Measurements from ENCODE around the gene LRRC57. TPM values are rescaled to one million over a fixed set of nuclear protein-coding genes. Genes with fewer than 3 reads are reported as not detected.

Gene LRRC57
- total and polyA plus RNA-seq, 2 of the 13 experiments (the other 11 are each of a cell fraction or from before 2014, with no cell fraction given), result 5.8 to 14.8 TPM

DNA sequence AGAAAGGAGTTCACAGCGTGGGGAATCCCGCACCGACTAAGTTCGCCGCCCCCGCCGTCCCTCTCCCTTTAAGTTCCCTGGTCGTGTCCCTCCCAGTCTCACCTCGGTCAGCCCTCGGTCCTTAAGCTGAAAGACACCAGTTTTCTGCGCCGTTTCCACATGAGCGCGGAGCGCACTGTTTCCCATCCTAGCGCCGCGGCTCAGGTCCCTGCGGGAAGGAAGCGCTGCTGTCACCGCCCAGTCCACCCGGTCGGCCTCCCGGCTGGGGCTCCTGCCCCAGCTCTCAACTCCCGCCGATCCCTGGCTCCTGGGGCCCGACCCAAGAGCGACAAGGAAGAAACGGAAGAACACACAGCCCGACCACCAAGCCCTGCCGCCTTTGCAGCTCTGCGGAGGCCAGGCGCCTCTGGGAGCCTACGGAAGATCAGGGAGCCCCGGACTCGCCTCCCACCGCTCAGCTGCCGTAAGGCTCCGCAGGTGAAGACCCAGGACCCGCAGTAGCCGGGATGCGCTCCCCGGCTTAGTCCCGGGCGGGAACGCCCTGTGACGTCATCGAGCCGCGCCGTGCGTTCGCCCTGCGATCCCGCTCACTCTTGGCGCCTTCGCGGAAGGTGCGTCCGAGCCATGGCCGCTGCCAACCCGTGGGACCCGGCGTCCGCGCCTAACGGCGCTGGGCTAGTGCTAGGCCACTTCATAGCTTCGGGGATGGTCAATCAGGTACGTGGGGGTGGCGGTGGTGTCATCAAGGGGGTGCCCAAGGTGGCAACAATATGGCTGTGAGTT lies at the start of gene LRRC57, which contains the start of gene HAUS2 (continued):
- TF ChIP-seq ZNF3 (CRISPR knock-in tag; IDR thresholded peaks at IDR 0.05) (no peak), BCL6 (CRISPR knock-in tag; IDR thresholded peaks at IDR 0.05) (peak; percentile 62), ZNF598 (CRISPR knock-in tag; IDR thresholded peaks at IDR 0.05; ENCODE audit: borderline replicate concordance) (peak; percentile 85; the same call in 1 of the 2 replicates), ZFAT (CRISPR knock-in tag; conservative IDR thresholded peaks at IDR 0.05) (no peak), SOX5 (CRISPR knock-in tag; IDR thresholded peaks at IDR 0.05; ENCODE audit: borderline replicate concordance) (peak; percentile 35; the same call in 1 of the 2 replicates), NFIB (CRISPR knock-in tag; IDR thresholded peaks at IDR 0.05; ENCODE audit: borderline replicate concordance) (no peak), MTA1 (CRISPR knock-in tag; IDR thresholded peaks at IDR 0.05; ENCODE audit: borderline replicate concordance) (no peak), HDAC6 (IDR thresholded peaks at IDR 0.05; ENCODE audit: low read depth, low read length) (no peak), ZNF354B (CRISPR knock-in tag; IDR thresholded peaks at IDR 0.05) (no peak), ZNF660 (CRISPR knock-in tag; IDR thresholded peaks at IDR 0.05; ENCODE audit: borderline replicate concordance, low read depth) (no peak), JARID2 (CRISPR knock-in tag; IDR thresholded peaks at IDR 0.05; ENCODE audit: insufficient replicate concordance) (no peak), POLR2A (IDR thresholded peaks at IDR 0.05; ENCODE audit: insufficient read depth in 1 of 2, low read depth in 2 of 2, low read length in 2 of 2) (peak; percentile 87 to 94), CAMTA2 (CRISPR knock-in tag; IDR thresholded peaks at IDR 0.05; ENCODE audit: borderline replicate concordance) (peak; percentile 32; the same call in 1 of the 2 replicates)
- TF ChIP-seq, protein P1, sequence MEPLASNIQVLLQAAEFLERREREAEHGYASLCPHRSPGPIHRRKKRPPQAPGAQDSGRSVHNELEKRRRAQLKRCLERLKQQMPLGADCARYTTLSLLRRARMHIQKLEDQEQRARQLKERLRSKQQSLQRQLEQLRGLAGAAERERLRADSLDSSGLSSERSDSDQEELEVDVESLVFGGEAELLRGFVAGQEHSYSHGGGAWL (CRISPR knock-in tag; IDR thresholded peaks at IDR 0.05), result peak; percentile 70
- TF ChIP-seq, protein P2, sequence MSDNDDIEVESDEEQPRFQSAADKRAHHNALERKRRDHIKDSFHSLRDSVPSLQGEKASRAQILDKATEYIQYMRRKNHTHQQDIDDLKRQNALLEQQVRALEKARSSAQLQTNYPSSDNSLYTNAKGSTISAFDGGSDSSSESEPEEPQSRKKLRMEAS (IDR thresholded peaks at IDR 0.05), result peak; percentile 84
- TF ChIP-seq, protein P3, sequence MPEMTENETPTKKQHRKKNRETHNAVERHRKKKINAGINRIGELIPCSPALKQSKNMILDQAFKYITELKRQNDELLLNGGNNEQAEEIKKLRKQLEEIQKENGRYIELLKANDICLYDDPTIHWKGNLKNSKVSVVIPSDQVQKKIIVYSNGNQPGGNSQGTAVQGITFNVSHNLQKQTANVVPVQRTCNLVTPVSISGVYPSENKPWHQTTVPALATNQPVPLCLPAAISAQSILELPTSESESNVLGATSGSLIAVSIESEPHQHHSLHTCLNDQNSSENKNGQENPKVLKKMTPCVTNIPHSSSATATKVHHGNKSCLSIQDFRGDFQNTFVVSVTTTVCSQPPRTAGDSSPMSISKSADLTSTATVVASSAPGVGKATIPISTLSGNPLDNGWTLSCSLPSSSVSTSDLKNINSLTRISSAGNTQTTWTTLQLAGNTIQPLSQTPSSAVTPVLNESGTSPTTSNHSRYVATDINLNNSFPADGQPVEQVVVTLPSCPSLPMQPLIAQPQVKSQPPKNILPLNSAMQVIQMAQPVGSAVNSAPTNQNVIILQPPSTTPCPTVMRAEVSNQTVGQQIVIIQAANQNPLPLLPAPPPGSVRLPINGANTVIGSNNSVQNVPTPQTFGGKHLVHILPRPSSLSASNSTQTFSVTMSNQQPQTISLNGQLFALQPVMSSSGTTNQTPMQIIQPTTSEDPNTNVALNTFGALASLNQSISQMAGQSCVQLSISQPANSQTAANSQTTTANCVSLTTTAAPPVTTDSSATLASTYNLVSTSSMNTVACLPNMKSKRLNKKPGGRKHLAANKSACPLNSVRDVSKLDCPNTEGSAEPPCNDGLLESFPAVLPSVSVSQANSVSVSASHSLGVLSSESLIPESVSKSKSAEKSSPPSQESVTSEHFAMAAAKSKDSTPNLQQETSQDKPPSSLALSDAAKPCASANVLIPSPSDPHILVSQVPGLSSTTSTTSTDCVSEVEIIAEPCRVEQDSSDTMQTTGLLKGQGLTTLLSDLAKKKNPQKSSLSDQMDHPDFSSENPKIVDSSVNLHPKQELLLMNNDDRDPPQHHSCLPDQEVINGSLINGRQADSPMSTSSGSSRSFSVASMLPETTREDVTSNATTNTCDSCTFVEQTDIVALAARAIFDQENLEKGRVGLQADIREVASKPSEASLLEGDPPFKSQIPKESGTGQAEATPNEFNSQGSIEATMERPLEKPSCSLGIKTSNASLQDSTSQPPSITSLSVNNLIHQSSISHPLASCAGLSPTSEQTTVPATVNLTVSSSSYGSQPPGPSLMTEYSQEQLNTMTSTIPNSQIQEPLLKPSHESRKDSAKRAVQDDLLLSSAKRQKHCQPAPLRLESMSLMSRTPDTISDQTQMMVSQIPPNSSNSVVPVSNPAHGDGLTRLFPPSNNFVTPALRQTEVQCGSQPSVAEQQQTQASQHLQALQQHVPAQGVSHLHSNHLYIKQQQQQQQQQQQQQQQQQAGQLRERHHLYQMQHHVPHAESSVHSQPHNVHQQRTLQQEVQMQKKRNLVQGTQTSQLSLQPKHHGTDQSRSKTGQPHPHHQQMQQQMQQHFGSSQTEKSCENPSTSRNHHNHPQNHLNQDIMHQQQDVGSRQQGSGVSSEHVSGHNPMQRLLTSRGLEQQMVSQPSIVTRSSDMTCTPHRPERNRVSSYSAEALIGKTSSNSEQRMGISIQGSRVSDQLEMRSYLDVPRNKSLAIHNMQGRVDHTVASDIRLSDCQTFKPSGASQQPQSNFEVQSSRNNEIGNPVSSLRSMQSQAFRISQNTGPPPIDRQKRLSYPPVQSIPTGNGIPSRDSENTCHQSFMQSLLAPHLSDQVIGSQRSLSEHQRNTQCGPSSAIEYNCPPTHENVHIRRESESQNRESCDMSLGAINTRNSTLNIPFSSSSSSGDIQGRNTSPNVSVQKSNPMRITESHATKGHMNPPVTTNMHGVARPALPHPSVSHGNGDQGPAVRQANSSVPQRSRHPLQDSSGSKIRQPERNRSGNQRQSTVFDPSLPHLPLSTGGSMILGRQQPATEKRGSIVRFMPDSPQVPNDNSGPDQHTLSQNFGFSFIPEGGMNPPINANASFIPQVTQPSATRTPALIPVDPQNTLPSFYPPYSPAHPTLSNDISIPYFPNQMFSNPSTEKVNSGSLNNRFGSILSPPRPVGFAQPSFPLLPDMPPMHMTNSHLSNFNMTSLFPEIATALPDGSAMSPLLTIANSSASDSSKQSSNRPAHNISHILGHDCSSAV (CRISPR knock-in tag; IDR thresholded peaks at IDR 0.05; ENCODE audit: borderline replicate concordance), result 0 out of 2 replicates have a peak, but pooled peaks have one; percentile 75
- TF ChIP-seq, protein P4, sequence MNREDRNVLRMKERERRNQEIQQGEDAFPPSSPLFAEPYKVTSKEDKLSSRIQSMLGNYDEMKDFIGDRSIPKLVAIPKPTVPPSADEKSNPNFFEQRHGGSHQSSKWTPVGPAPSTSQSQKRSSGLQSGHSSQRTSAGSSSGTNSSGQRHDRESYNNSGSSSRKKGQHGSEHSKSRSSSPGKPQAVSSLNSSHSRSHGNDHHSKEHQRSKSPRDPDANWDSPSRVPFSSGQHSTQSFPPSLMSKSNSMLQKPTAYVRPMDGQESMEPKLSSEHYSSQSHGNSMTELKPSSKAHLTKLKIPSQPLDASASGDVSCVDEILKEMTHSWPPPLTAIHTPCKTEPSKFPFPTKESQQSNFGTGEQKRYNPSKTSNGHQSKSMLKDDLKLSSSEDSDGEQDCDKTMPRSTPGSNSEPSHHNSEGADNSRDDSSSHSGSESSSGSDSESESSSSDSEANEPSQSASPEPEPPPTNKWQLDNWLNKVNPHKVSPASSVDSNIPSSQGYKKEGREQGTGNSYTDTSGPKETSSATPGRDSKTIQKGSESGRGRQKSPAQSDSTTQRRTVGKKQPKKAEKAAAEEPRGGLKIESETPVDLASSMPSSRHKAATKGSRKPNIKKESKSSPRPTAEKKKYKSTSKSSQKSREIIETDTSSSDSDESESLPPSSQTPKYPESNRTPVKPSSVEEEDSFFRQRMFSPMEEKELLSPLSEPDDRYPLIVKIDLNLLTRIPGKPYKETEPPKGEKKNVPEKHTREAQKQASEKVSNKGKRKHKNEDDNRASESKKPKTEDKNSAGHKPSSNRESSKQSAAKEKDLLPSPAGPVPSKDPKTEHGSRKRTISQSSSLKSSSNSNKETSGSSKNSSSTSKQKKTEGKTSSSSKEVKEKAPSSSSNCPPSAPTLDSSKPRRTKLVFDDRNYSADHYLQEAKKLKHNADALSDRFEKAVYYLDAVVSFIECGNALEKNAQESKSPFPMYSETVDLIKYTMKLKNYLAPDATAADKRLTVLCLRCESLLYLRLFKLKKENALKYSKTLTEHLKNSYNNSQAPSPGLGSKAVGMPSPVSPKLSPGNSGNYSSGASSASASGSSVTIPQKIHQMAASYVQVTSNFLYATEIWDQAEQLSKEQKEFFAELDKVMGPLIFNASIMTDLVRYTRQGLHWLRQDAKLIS (CRISPR knock-in tag; IDR thresholded peaks at IDR 0.05), result no peak

All from HepG2 (cell line).